ENCODE results near the gene SMIM24. TPM values are rescaled to one million over a fixed set of nuclear protein-coding genes. Genes with fewer than 3 reads are reported as not detected.

Gene SMIM24
- total RNA-seq, 1 donor from 2014 or later, result not detected

- TF ChIP-seq, protein P1, sequence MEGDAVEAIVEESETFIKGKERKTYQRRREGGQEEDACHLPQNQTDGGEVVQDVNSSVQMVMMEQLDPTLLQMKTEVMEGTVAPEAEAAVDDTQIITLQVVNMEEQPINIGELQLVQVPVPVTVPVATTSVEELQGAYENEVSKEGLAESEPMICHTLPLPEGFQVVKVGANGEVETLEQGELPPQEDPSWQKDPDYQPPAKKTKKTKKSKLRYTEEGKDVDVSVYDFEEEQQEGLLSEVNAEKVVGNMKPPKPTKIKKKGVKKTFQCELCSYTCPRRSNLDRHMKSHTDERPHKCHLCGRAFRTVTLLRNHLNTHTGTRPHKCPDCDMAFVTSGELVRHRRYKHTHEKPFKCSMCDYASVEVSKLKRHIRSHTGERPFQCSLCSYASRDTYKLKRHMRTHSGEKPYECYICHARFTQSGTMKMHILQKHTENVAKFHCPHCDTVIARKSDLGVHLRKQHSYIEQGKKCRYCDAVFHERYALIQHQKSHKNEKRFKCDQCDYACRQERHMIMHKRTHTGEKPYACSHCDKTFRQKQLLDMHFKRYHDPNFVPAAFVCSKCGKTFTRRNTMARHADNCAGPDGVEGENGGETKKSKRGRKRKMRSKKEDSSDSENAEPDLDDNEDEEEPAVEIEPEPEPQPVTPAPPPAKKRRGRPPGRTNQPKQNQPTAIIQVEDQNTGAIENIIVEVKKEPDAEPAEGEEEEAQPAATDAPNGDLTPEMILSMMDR (IDR thresholded peaks at IDR 0.05), result no peak
- no peak for TF ChIP-seq POLR2A (IDR thresholded peaks at IDR 0.05)
- no peak for TF ChIP-seq POLR2AphosphoS5 (IDR thresholded peaks at IDR 0.05; ENCODE audit: insufficient read depth in 1 of 2, low read depth in 1 of 2)
- Histone ChIP-seq H3K27me3 (no peaks in the 10 kb centered on the region), H3K27ac (peak overlapping the region; percentile 63), H3K36me3 (no peaks in the 10 kb centered on the region), H3K4me3 (no peak overlapping the region), H3K4me1 (peaks cover 18% of the 10 kb centered on the region), H3K9me3 (no peaks in the 10 kb centered on the region)
- no peak for DNase-seq (ENCODE audit: extremely low spot score in 2 of 2)
- intact Hi-C loops (cut with DNase I), result loop anchor here (5.0 kb wide), 1 partner anchor 148 kb away; no protein-coding TSS in a partner anchor
Observed at GRCh38 chr19:3470500-3471128, 9.7 kb downstream of the SMIM24 start.

DNA sequence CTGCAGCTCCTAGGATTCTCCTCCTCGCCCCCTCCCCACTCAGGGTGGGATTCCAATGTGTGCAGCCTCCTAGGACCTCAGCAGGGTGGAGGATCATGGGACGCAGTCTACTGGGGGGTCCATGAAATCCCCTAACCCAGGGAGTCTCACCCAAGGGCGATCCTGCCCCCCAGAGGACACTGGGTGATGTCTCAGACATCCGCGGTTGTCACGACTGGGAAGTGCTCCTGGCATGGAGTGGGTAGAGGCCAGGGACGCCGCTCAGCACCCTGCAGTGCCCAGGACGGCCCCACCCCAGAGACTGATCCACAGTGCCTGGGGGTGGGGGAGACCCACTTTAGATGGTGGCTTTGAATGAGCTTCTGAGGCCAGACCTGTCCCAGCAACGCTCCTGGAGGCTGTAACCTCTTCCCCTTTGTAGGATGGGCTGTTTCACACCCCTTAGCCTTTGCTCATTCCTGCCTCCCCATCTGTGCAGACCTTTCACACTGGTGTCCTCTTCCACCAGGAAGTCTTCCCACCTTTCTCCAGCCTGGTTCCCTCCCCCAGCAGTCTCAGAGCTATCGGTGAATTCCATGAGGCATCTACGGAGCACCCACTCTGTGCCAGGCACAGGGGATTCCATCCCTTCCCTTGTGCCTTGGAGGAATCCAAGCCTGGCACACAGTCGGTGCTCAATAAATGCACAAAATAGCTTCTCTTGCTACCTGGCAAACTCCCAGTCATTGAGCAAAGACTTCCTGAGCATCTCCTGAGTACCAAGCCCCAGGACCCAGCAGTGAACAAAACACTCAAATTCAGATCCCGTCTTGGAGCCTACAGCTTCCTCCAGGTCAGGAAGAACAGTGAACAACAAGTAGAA is 10.5 kb downstream of the SMIM24 start:
- DNase-seq (ENCODE audit: extremely low spot score in 2 of 2), result no peak
- Histone ChIP-seq H3K4me1 (peaks cover 18% of the 10 kb centered on the region), H3K27me3 (no peaks in the 10 kb centered on the region), H3K36me3 (no peaks in the 10 kb centered on the region), H3K4me3 (no peak overlapping the region), H3K27ac (peak overlapping the region; percentile 34), H3K9me3 (no peaks in the 10 kb centered on the region)
- intact Hi-C loops (cut with DNase I), result loop anchor here (5.0 kb wide), 1 partner anchor 148 kb away; no protein-coding TSS in a partner anchor
- TF ChIP-seq, protein P1 (IDR thresholded peaks at IDR 0.05), result no peak
- TF ChIP-seq POLR2AphosphoS5 (IDR thresholded peaks at IDR 0.05; ENCODE audit: insufficient read depth in 1 of 2, low read depth in 1 of 2), result peak in 1 of 2 donors; percentile 30

DNA sequence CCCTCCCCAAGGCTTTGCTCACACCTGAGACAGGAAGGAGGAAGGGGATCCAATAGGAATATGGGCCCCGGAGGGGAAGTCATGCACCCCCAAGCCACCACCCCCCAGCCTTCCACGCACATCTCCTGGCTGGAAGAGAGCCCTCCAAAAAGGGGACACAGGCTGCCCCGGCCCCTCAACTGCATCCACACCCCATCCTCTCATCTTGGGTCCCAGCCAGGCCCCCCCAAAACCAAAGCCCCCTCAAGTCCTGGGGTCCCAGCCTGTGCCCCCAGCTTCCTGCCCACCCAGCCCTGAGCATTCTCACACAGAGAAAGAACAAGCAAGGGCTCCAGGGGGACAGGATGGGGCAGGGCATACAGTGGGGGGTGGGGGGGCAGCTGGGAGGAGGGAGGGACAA is 12.1 kb downstream of the SMIM24 start:
- peak overlapping the region; percentile 34 for H3K27ac ChIP-seq
- H3K4me3 ChIP-seq, result no peak overlapping the region
- H3K36me3 ChIP-seq, result peaks cover 0 to 8% of the 10 kb centered on the region in 2 donors
- no peaks in the 10 kb centered on the region for H3K27me3 ChIP-seq
- TF ChIP-seq POLR2AphosphoS5 (IDR thresholded peaks at IDR 0.05; ENCODE audit: insufficient read depth in 1 of 2, low read depth in 1 of 2) (no peak), POLR2A (IDR thresholded peaks at IDR 0.05) (no peak)
- TF ChIP-seq, protein P1 (IDR thresholded peaks at IDR 0.05), result no peak
- peaks cover 22% of the 10 kb centered on the region for H3K4me1 ChIP-seq
- no peak for DNase-seq (ENCODE audit: extremely low spot score in 2 of 2)
- no peaks in the 10 kb centered on the region for H3K9me3 ChIP-seq
- intact Hi-C loops (cut with DNase I), result no loop called here

- peaks cover 22% of the 10 kb centered on the region for H3K4me1 ChIP-seq
- no peaks in the 10 kb centered on the region for H3K9me3 ChIP-seq
- H3K27me3 ChIP-seq, result no peaks in the 10 kb centered on the region
- intact Hi-C loops (cut with DNase I), result no loop called here
- peak overlapping the region; percentile 68 for H3K27ac ChIP-seq
- DNase-seq (ENCODE audit: extremely low spot score in 2 of 2), result no peak
- TF ChIP-seq POLR2AphosphoS5 (IDR thresholded peaks at IDR 0.05; ENCODE audit: insufficient read depth in 1 of 2, low read depth in 1 of 2) (no peak), POLR2A (IDR thresholded peaks at IDR 0.05) (no peak)
- TF ChIP-seq, protein P1 (IDR thresholded peaks at IDR 0.05), result no peak
- H3K36me3 ChIP-seq, result peaks cover 0 to 14% of the 10 kb centered on the region in 2 donors
- no peak overlapping the region for H3K4me3 ChIP-seq
Observed at GRCh38 chr19:3467437-3468198, 12.7 kb downstream of the SMIM24 start.

Data from vagina (tissue), 2 donors.